HG02943 (cell line): ENCODE results near the gene HSPA13.
"Not testable (repeated sequence)": the region's sequence is repeated elsewhere in the genome, so short reads cannot be mapped to it uniquely, and the experiment has no call there.

Experiments used
- ATAC-seq: cut with Tn5 transposase; IDR thresholded peaks from one replicate; pipeline ENCODE4 v1.9.1; 2021; ENCODE audit warnings: mild to moderate bottlenecking, low read depth, moderate library complexity; ENCODE audit not compliant: unreplicated experiment

Gene HSPA13

GRCh38 chr21:14382835-14383595 is at the start of gene HSPA13:
HSPA13 (minus strand) TSS chr21:14383146; CDS start chr21:14383119, 27 bp downstream.
- ATAC-seq = peak; percentile 98

GRCh38 chr21:14418920-14419319 is 36.0 kb upstream of the HSPA13 start:
- ATAC-seq = no peak

- no peak for ATAC-seq
Observed at GRCh38 chr21:14414932-14415508, 32.1 kb upstream of the HSPA13 start.

GRCh38 chr21:14405962-14406361 is 23.0 kb upstream of the HSPA13 start:
- ATAC-seq = no peak

- no peak for ATAC-seq
Observed at GRCh38 chr21:14405225-14405624, 22.3 kb upstream of the HSPA13 start.

GRCh38 chr21:14403681-14404318 is 20.9 kb upstream of the HSPA13 start:
- no peak for ATAC-seq

GRCh38 chr21:14401217-14401616 is 18.3 kb upstream of the HSPA13 start:
- no peak for ATAC-seq

- ATAC-seq = no peak
Observed at GRCh38 chr21:14388282-14388681, 5.3 kb upstream of the HSPA13 start.

GRCh38 chr21:14384453-14384852 is 1.5 kb upstream of the HSPA13 start:
- ATAC-seq = no peak

- ATAC-seq = peak; percentile 30
Observed at GRCh38 chr21:14383596-14384180, 742 bp upstream of the HSPA13 start.

- peak; percentile 1 for ATAC-seq
Observed at GRCh38 chr21:14382486-14382834, 486 bp downstream of the HSPA13 start.

- no peak for ATAC-seq
Observed at GRCh38 chr21:14376854-14377253, 6.1 kb downstream of the HSPA13 start.

- no peak for ATAC-seq
Observed at GRCh38 chr21:14366998-14367397, 15.9 kb downstream of the HSPA13 start.

- no peak for ATAC-seq
Observed at GRCh38 chr21:14361958-14362357, 21.0 kb downstream of the HSPA13 start.

- no peak for ATAC-seq
Observed at GRCh38 chr21:14358775-14359174, 24.2 kb downstream of the HSPA13 start.

- ATAC-seq = no peak
Observed at GRCh38 chr21:14356746-14357145, 26.2 kb downstream of the HSPA13 start.

GRCh38 chr21:14354515-14354914 is 28.4 kb downstream of the HSPA13 start:
- ATAC-seq = no peak

GRCh38 chr21:14353726-14354125 is 29.2 kb downstream of the HSPA13 start:
- no peak for ATAC-seq

GRCh38 chr21:14353231-14353630 is 29.7 kb downstream of the HSPA13 start:
- ATAC-seq = no peak

- ATAC-seq = not testable (repeated sequence)
Observed at GRCh38 chr21:14327346-14327745, 55.6 kb downstream of the HSPA13 start.

GRCh38 chr21:14325595-14325994 is 57.4 kb downstream of the HSPA13 start:
- ATAC-seq = no peak
